GM12891 (cell line): ENCODE measurements around the gene BAHCC1.

Experiments used
- POLR2A ChIP-seq: IDR thresholded peaks from 2 replicates; pipeline ENCODE4 v1.6.1; 2011; ENCODE audit warnings: low read depth, low read length, control low read depth
- POLR2AphosphoS5 ChIP-seq: IDR thresholded peaks from 2 replicates; pipeline ENCODE4 v1.6.1; 2011; ENCODE audit warnings: low read depth, low read length, control low read depth

DNA sequence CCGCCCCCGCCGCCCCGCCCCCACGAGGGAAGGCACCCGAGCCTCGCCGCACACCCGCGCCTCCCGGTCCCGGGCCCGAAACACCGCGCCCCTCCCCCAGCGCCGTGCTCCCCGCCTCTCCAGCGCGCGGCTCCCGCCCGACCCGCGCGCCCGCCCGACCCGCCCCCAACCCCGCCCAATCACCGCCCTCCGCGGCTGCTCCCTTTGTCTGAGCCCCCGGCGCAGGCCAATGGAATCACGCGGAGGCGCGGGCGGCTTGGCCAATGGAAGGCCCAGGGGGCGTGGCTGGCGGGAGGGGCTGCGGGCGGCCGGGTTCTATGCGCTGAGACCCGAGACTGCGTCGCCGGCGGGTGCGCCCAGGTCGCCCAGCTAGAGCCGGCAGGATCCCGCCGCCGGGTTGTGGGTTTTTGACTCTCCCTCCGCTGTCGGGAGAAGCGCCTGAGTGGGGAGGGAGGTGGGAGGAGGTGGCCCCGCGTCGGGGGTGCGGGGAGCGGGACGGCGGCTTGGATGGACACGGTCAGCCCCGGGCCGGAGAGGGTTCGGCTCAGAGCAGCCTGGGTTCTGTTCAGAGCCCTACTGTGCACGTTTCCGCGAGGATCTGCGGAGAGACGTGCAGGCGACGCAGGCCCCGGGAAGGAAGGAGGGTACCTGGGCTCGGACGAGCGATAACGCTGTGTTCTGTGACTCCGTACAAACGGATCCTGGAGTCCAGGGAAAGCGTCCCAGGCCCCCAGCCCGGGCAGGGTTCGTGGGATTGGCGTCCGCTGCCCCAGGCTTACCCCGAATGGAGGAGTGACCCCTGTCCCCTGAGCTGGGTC lies 49.0 kb upstream of the BAHCC1 start:
- TF ChIP-seq POLR2A: no peak
- no peak for TF ChIP-seq POLR2AphosphoS5
